ENCODE measurements around the gene CYTH1.

CYTH1 gene

DNA sequence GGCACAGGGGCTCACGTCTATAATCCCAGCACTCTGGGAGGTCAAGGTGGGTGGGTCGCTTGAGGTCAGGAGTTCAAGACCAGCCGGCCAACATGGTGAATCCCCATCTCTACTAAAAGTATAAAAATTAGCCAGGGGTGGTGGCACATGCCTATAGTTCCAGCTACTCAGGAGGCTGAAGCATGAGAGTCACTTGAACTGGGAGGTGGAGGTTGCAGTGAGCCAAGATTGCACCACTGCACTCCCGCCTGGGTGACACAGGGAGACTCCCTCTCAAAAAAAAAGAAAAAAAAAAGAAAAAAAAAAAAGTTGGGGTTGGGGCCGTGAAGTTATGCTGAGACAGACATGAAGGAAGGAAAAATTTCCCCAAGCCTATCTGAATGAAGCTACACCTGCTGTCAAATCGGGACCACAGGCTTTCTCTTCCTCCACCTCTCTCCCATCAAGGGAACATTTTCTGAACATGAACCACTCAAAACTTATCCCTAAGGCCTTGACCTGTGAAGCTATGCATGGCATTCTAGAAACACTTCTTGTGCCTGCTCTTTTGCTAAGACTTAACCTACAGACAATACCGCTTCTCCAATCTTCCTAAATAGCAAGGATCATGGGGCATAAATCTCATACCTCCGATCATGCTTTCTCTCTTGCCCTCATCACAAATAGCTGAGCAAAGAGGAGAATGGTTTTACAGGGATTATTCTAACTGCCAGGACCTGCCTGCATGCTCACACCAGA, 88.6 kb downstream of the CYTH1 start:
- Histone ChIP-seq H3K9ac (ENCODE audit: low read depth, low read length) (no peak overlapping the region), H3K9me3 (ENCODE audit: insufficient read depth, low read depth, low read length) (peaks cover 3% of the 10 kb centered on the region; the same call in 1 of the 2 replicates), H3K27me3 (ENCODE audit: insufficient read depth, low read length) (no peaks in the 10 kb centered on the region), H3K4me3 (ENCODE audit: low read length) (no peak overlapping the region), H3K27ac (ENCODE audit: low read depth, low read length) (no peak overlapping the region), H3K36me3 (ENCODE audit: insufficient read depth, low read length) (peaks cover 11% of the 10 kb centered on the region; the same call in 1 of the 2 replicates), H3K4me1 (ENCODE audit: insufficient read depth, low read length) (no peaks in the 10 kb centered on the region)
- 89% methylated on average over 7 of the region's 8 CpGs for WGBS

DNA sequence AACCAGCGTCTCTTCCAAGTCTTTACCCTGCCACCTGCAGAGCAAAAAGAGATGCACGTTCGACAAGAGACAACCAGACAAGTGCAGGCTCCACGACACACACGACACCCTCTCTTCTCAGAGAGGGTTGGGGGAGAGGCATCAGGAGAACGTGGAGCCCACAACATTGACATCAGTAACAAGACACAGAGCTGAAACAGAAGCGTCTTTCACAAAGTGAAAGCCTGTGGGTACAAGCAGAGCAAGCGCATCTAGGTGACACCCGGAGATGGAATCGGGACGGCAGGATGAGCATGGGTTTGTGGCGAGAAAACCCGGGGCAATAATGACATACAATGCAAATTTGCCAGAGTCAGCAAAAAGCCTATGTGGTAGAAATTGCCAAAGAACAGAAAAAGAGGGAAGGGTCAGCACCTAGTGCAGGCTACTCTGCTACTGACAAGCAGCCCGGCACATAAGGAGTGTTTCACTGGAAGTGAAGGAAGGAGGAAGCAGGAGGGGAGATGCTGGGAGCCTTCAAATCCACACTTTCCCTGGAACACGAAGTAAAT, 89.5 kb downstream of the CYTH1 start:
- peaks cover 3% of the 10 kb centered on the region; the same call in 1 of the 2 replicates for H3K9me3 ChIP-seq (ENCODE audit: insufficient read depth, low read depth, low read length)
- no peak overlapping the region for H3K27ac ChIP-seq (ENCODE audit: low read depth, low read length)
- no peak overlapping the region for H3K9ac ChIP-seq (ENCODE audit: low read depth, low read length)
- no peak overlapping the region for H3K4me3 ChIP-seq (ENCODE audit: low read length)
- H3K4me1 ChIP-seq (ENCODE audit: insufficient read depth, low read length) = no peaks in the 10 kb centered on the region
- 94% methylated on average over 15 of the region's 15 CpGs for WGBS
- H3K27me3 ChIP-seq (ENCODE audit: insufficient read depth, low read length) = no peaks in the 10 kb centered on the region
- peaks cover 16% of the 10 kb centered on the region for H3K36me3 ChIP-seq (ENCODE audit: insufficient read depth, low read length)

DNA sequence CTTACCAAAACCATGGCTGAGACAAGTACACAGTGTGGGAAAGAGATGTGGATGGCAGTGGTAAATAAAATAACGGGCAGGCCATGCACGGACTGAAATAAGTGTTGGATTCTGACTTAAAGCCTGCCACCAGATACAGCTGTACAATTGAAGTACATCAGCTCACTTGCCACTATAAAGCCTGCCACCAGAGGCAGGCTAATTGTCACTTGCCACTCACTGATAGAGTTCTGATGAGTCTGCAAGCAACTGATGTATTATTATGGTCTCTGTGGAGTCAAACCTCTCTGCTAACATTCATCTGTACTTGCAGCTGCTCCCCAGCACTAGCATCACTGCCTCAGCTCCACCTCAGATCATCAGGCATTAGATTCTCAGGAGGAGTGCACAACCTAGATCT, 93.0 kb downstream of the CYTH1 start:
- 88% methylated on average over 2 of the region's 2 CpGs for WGBS
- Histone ChIP-seq H3K27ac (ENCODE audit: low read depth, low read length) (no peak overlapping the region), H3K4me3 (ENCODE audit: low read length) (no peak overlapping the region), H3K9me3 (ENCODE audit: insufficient read depth, low read depth, low read length) (peaks cover 3% of the 10 kb centered on the region; the same call in 1 of the 2 replicates), H3K36me3 (ENCODE audit: insufficient read depth, low read length) (peaks cover 16% of the 10 kb centered on the region), H3K9ac (ENCODE audit: low read depth, low read length) (no peak overlapping the region), H3K4me1 (ENCODE audit: insufficient read depth, low read length) (0 out of 2 replicates have a peak, but pooled peaks cover 7% of the 10 kb centered on the region), H3K27me3 (ENCODE audit: insufficient read depth, low read length) (no peaks in the 10 kb centered on the region)

DNA sequence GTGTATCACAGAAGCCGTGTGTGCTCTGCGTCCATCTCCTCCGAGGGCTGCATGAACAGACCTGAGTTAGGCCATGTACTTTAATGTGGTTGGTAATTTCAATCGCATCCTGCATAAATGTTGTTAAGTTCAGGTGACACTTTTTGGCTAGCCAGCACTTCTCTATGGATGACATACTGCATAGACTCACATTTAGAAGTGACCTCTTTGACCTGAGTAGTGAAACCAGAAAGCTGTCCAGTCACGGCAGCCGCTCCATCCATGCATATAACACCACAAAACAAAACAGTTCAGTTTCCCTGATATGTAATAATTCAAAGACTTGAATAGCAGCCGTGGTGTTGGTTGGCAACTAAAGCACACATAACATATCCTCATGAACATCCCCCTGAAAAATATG, 94.1 kb downstream of the CYTH1 start:
- H3K9me3 ChIP-seq (ENCODE audit: insufficient read depth, low read depth, low read length) = peaks cover 3% of the 10 kb centered on the region; the same call in 1 of the 2 replicates
- no peak overlapping the region for H3K9ac ChIP-seq (ENCODE audit: low read depth, low read length)
- no peak overlapping the region for H3K4me3 ChIP-seq (ENCODE audit: low read length)
- H3K4me1 ChIP-seq (ENCODE audit: insufficient read depth, low read length) = peaks cover 9% of the 10 kb centered on the region; the same call in 1 of the 2 replicates
- WGBS = 96% methylated on average over 7 of the region's 7 CpGs
- no peak overlapping the region for H3K27ac ChIP-seq (ENCODE audit: low read depth, low read length)
- H3K27me3 ChIP-seq (ENCODE audit: insufficient read depth, low read length) = no peaks in the 10 kb centered on the region
- peaks cover 16% of the 10 kb centered on the region for H3K36me3 ChIP-seq (ENCODE audit: insufficient read depth, low read length)

DNA sequence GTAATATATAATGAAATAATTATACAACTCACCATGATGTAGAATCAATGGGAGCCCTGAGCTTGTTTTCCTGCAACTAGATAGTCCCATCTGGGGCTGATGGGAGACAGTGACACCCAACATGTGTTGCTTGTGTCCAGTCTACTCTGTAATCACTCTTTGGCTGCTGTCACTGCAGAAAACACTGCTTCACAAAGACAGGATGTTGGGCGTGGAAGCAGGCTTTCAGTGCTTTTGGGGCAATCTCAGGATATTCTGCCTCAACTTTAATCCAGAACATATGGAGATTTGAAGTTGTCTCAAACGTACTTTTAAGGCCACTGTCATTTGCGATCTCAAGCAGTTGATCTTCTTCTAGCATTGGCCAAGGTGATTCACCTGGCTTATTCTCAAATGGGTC, 94.9 kb downstream of the CYTH1 start:
- peaks cover 16% of the 10 kb centered on the region for H3K36me3 ChIP-seq (ENCODE audit: insufficient read depth, low read length)
- peaks cover 14% of the 10 kb centered on the region; the same call in 1 of the 2 replicates for H3K4me1 ChIP-seq (ENCODE audit: insufficient read depth, low read length)
- H3K27me3 ChIP-seq (ENCODE audit: insufficient read depth, low read length) = no peaks in the 10 kb centered on the region
- peaks cover 3% of the 10 kb centered on the region; the same call in 1 of the 2 replicates for H3K9me3 ChIP-seq (ENCODE audit: insufficient read depth, low read depth, low read length)
- H3K27ac ChIP-seq (ENCODE audit: low read depth, low read length) = no peak overlapping the region
- no peak overlapping the region for H3K4me3 ChIP-seq (ENCODE audit: low read length)
- no peak overlapping the region for H3K9ac ChIP-seq (ENCODE audit: low read depth, low read length)
- WGBS = 96% methylated on average over 3 of the region's 3 CpGs

DNA sequence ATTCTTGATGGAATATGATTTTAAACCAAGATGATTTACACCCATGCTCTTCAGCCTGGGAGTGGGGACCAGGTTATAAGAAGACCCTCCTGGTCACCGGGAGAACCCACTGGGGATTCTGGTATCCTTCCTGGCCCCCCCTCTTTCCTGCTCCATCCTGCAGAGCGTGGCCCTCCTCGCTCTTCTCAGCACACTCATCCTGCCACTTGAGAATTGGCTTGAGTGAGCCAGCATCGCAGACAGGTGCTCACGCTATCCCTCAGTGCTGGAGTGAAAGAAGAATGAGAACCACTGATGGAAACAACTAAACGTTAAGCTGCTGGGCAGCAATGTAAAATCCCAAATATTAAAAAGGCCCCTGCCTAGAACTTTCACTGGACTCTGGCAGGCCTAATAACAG, 98.0 kb downstream of the CYTH1 start:
- WGBS = 95% methylated on average over 6 of the region's 6 CpGs
- Histone ChIP-seq H3K4me3 (ENCODE audit: low read length) (no peak overlapping the region), H3K27me3 (ENCODE audit: insufficient read depth, low read length) (no peaks in the 10 kb centered on the region), H3K9me3 (ENCODE audit: insufficient read depth, low read depth, low read length) (no peaks in the 10 kb centered on the region), H3K27ac (ENCODE audit: low read depth, low read length) (no peak overlapping the region), H3K36me3 (ENCODE audit: insufficient read depth, low read length) (peaks cover 13% of the 10 kb centered on the region), H3K4me1 (ENCODE audit: insufficient read depth, low read length) (peaks cover 21% of the 10 kb centered on the region; the same call in 1 of the 2 replicates), H3K9ac (ENCODE audit: low read depth, low read length) (no peak overlapping the region)

DNA sequence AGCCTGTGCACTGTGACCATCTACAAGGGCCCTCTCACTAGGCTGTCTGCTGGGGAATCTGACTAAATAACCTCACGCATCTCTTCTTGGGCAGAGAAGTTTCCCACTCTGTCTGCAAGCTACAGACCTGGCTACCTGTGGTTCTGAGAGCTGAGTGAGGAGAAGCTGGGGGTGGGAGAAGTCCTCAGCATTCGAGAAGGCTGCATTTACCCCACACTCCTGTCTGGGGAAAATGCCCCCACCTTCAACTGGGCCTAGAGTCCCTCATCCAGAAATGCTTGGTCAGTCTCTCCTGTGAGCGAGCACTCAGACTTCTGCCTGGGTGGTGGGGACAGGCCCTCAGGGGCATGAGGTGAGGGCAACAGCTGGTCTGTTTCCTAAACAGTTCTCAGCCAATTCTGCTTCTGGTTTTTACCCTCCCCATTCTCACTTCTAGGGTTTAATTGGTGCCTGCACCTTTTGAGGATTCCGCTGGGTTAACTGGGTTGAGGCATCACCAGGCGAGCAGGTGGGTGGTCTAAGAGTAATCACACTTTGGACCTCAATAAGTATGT, 98.6 kb downstream of the CYTH1 start:
- Histone ChIP-seq H3K4me3 (ENCODE audit: low read length) (no peak overlapping the region), H3K4me1 (ENCODE audit: insufficient read depth, low read length) (peaks cover 21% of the 10 kb centered on the region; the same call in 1 of the 2 replicates), H3K27me3 (ENCODE audit: insufficient read depth, low read length) (no peaks in the 10 kb centered on the region), H3K9ac (ENCODE audit: low read depth, low read length) (no peak overlapping the region), H3K36me3 (ENCODE audit: insufficient read depth, low read length) (peaks cover 8% of the 10 kb centered on the region), H3K9me3 (ENCODE audit: insufficient read depth, low read depth, low read length) (no peaks in the 10 kb centered on the region), H3K27ac (ENCODE audit: low read depth, low read length) (no peak overlapping the region)
- 89% methylated on average over 5 of the region's 5 CpGs for WGBS

DNA sequence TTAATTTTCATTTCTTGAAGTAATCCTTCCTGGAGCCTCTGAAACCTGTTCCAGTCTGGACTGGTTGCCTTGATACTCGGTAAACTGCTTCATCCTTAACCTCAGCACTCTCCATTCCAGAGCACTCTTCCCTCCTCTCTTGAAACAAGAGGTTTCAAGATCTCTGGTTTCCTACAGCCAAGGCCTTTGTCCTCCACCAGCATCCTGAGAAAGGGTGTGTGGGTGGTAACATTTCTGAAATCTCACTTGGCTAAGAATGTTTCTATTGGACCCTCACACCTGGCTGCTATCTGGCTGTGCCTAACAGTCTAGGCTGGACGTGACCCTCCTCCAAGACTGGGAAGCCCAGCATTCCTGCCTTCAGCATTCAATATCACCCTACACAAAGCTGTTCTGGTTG, 99.7 kb downstream of the CYTH1 start:
- H3K27me3 ChIP-seq (ENCODE audit: insufficient read depth, low read length) = no peaks in the 10 kb centered on the region
- peaks cover 3% of the 10 kb centered on the region; the same call in 1 of the 2 replicates for H3K36me3 ChIP-seq (ENCODE audit: insufficient read depth, low read length)
- 86% methylated on average over 2 of the region's 2 CpGs for WGBS
- no peak overlapping the region for H3K9ac ChIP-seq (ENCODE audit: low read depth, low read length)
- no peak overlapping the region for H3K27ac ChIP-seq (ENCODE audit: low read depth, low read length)
- H3K4me3 ChIP-seq (ENCODE audit: low read length) = no peak overlapping the region
- no peaks in the 10 kb centered on the region for H3K9me3 ChIP-seq (ENCODE audit: insufficient read depth, low read depth, low read length)
- peaks cover 21% of the 10 kb centered on the region; the same call in 1 of the 2 replicates for H3K4me1 ChIP-seq (ENCODE audit: insufficient read depth, low read length)

DNA sequence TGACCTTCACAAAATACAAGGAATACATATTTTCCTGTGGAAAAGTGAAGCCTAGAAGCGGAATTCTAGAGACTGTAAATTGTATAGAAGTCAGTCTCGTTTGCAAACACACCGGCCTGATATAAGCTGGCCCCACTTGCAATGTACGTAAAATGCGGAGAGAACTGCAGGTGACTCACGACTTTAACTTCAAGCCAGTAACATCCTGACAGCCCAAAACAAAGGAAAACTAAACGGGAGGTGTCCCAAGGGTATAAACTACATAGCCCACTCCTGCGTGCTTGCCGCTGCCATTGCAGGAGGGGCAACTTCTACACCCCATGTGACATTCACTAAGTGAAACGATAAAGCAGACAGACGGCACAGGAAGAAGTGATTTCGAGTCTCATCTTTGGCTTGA, 101.6 kb downstream of the CYTH1 start:
- peaks cover 3% of the 10 kb centered on the region; the same call in 1 of the 2 replicates for H3K36me3 ChIP-seq (ENCODE audit: insufficient read depth, low read length)
- no peak overlapping the region for H3K4me3 ChIP-seq (ENCODE audit: low read length)
- 73% methylated on average over 12 of the region's 12 CpGs for WGBS
- no peak overlapping the region for H3K27ac ChIP-seq (ENCODE audit: low read depth, low read length)
- no peak overlapping the region for H3K9ac ChIP-seq (ENCODE audit: low read depth, low read length)
- H3K4me1 ChIP-seq (ENCODE audit: insufficient read depth, low read length) = peaks cover 14% of the 10 kb centered on the region; the same call in 1 of the 2 replicates
- no peaks in the 10 kb centered on the region for H3K9me3 ChIP-seq (ENCODE audit: insufficient read depth, low read depth, low read length)
- H3K27me3 ChIP-seq (ENCODE audit: insufficient read depth, low read length) = no peaks in the 10 kb centered on the region

DNA sequence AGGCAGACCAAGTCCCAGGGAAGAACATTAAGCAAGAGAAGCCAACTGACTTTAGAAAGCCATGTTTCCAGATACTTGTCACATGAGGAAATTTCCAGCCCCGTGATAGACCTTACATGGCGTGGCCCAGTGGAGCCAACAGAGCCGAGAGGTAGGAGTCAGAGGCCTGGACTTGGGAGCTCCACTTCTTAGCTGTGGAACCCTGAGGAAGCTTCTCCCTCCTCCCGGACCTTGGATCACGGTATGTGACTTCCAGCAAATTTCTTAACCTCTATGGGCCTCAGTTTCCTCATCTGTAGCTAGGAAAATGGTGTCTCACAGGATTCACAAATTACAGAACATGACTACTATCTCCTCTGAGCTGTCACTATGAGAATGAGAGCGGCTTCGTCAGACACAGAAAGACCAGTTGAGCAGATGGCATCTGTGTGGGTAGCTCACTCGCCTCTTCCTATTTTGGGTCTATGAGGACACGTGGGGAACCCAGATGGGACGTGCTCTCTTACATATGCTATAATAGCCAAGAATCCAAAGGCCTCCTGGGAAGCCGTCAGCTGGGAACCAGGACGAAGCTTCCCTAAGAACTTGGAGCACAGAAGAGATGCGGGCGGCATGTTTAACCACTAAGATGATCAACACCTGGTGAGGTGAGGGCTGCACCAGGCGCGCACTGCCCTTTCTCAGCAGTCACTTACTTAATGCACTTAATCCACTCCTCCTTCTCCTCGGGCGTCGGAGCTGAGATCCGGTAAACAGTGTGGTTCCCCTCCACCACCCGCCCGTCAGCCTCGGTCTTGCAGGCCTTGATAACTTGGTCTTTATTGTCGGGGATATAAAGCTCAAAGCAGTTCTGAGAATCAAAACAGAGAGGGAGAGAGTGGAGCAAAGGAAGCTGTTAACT, 102.3 kb downstream of the CYTH1 start:
- WGBS = 87% methylated on average over 24 of the region's 24 CpGs
- no peaks in the 10 kb centered on the region for H3K9me3 ChIP-seq (ENCODE audit: insufficient read depth, low read depth, low read length)
- no peak overlapping the region for H3K4me3 ChIP-seq (ENCODE audit: low read length)
- H3K27ac ChIP-seq (ENCODE audit: low read depth, low read length) = no peak overlapping the region
- H3K9ac ChIP-seq (ENCODE audit: low read depth, low read length) = 0 out of 2 replicates have a peak overlapping the region, but pooled peaks have one; percentile 20
- H3K36me3 ChIP-seq (ENCODE audit: insufficient read depth, low read length) = peaks cover 3% of the 10 kb centered on the region; the same call in 1 of the 2 replicates
- peaks cover 14% of the 10 kb centered on the region; the same call in 1 of the 2 replicates for H3K4me1 ChIP-seq (ENCODE audit: insufficient read depth, low read length)
- H3K27me3 ChIP-seq (ENCODE audit: insufficient read depth, low read length) = no peaks in the 10 kb centered on the region

Measured in HUES64 (cell line).